ENCODE data around the gene SIGLEC8.

- TF ChIP-seq REST (IDR thresholded peaks at IDR 0.05; ENCODE audit: low read depth, low read length) (no peak), SIX5 (IDR thresholded peaks at IDR 0.05; ENCODE audit: low read depth, low read length, severe bottlenecking) (no peak), ZNF622 (IDR thresholded peaks at IDR 0.05) (no peak), SPI1 (IDR thresholded peaks at IDR 0.05; ENCODE audit: borderline replicate concordance, insufficient read depth, low read depth, low read length) (no peak), JUND (IDR thresholded peaks at IDR 0.05; ENCODE audit: low read depth, low read length) (no peak)
- TF ChIP-seq, protein P1, sequence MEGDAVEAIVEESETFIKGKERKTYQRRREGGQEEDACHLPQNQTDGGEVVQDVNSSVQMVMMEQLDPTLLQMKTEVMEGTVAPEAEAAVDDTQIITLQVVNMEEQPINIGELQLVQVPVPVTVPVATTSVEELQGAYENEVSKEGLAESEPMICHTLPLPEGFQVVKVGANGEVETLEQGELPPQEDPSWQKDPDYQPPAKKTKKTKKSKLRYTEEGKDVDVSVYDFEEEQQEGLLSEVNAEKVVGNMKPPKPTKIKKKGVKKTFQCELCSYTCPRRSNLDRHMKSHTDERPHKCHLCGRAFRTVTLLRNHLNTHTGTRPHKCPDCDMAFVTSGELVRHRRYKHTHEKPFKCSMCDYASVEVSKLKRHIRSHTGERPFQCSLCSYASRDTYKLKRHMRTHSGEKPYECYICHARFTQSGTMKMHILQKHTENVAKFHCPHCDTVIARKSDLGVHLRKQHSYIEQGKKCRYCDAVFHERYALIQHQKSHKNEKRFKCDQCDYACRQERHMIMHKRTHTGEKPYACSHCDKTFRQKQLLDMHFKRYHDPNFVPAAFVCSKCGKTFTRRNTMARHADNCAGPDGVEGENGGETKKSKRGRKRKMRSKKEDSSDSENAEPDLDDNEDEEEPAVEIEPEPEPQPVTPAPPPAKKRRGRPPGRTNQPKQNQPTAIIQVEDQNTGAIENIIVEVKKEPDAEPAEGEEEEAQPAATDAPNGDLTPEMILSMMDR (IDR thresholded peaks at IDR 0.05 in 2 of 3, conservative IDR thresholded peaks at IDR 0.05 in 1 of 3; ENCODE audit: control insufficient read depth in 2 of 3, extremely low read depth in 1 of 3, insufficient read depth in 1 of 3, low read depth in 3 of 3, low read length in 3 of 3), result no peak
Observed at GRCh38 chr19:51507640-51508058, 49.4 kb upstream of the SIGLEC8 start.
